Endothelial cell of coronary artery (primary cell): ENCODE results near the gene TRIM67. TPM values are rescaled to one million over a fixed set of nuclear protein-coding genes. Genes with fewer than 3 reads are reported as not detected.

Experiments
- total RNA-seq: library from RNA; depleted of rRNA; stranded (reverse); fragments of >200 nt; gene quantifications from 2 replicates; pipeline ENCODE4 v1.2.3, GENCODE V29; 2014

TRIM67 gene
- total RNA-seq: not detected in 2 replicates

GRCh38 chr1:231161667-231162296 is at the start of gene TRIM67:
TSS of gene TRIM67 (plus strand) at chr1:231162058. CDS start at chr1:231162970, 912 bp downstream.

GRCh38 chr1:231240883-231241735 is 79.3 kb downstream of the TRIM67 start, which contains the start of gene GNPAT:
TSS of gene GNPAT (plus strand) at chr1:231241212. CDS start at chr1:231241379, 167 bp downstream.

Other genes with a start within 250 kb of the TRIM67 start
- 16.5 and 19.4 TPM in 2 replicates for gene TTC13, start 183.2 kb upstream of the TRIM67 start, total RNA-seq
- 11.0 and 11.4 TPM in 2 replicates for gene ARV1, start 183.0 kb upstream of the TRIM67 start, total RNA-seq
- 13.2 and 23.1 TPM in 2 replicates for gene FAM89A, start 121.8 kb upstream of the TRIM67 start, total RNA-seq
- gene GNPAT, start 79.2 kb downstream of the TRIM67 start, total RNA-seq: 44.8 and 54.3 TPM in 2 replicates
- gene EXOC8, start 175.8 kb downstream of the TRIM67 start, total RNA-seq: 19.0 and 27.9 TPM in 2 replicates
- gene SPRTN, start 176.2 kb downstream of the TRIM67 start, total RNA-seq: 19.5 and 29.7 TPM in 2 replicates